ENCODE measurements around the gene S100A3.
"Not testable (repeated sequence)": the region's sequence is repeated elsewhere in the genome, so short reads cannot be mapped to it uniquely, and the experiment has no call there.

The S100A3 gene

GRCh38 chr1:153569465-153569864 is 20.4 kb upstream of the S100A3 start:
- DNase-seq (ENCODE audit: low read depth in 1 of 2, low spot score in 1 of 2): no peak

GRCh38 chr1:153568367-153569099 is 19.5 kb upstream of the S100A3 start:
- DNase-seq (ENCODE audit: low read depth in 1 of 2, low spot score in 1 of 2): peak; percentile 61 to 68

- no peak for DNase-seq (ENCODE audit: low read depth in 1 of 2, low spot score in 1 of 2)
Observed at GRCh38 chr1:153567621-153568366, 18.7 kb upstream of the S100A3 start.

GRCh38 chr1:153566414-153567371 is 17.6 kb upstream of the S100A3 start:
- DNase-seq (ENCODE audit: low read depth in 1 of 2, low spot score in 1 of 2): peak; percentile 73 to 78

- DNase-seq (ENCODE audit: low read depth in 1 of 2, low spot score in 1 of 2): peak in 1 of 2 donors; percentile 29
Observed at GRCh38 chr1:153565529-153566374, 16.7 kb upstream of the S100A3 start, which contains the start of gene S100A2. Gene S100A2, minus strand, starts transcription at chr1:153565844. Its CDS starts 1,967 bp downstream, at chr1:153563877.

- no peak for DNase-seq (ENCODE audit: low read depth in 1 of 2, low spot score in 1 of 2)
Observed at GRCh38 chr1:153563991-153564390, 14.9 kb upstream of the S100A3 start.

GRCh38 chr1:153563483-153563901 is 14.4 kb upstream of the S100A3 start:
- no peak for DNase-seq (ENCODE audit: low read depth in 1 of 2, low spot score in 1 of 2)

- not testable (repeated sequence) for DNase-seq (ENCODE audit: low read depth in 1 of 2, low spot score in 1 of 2)
Observed at GRCh38 chr1:153562021-153562420, 13.0 kb upstream of the S100A3 start.

GRCh38 chr1:153561466-153561985 is 12.5 kb upstream of the S100A3 start:
- DNase-seq (ENCODE audit: low read depth in 1 of 2, low spot score in 1 of 2): no peak

- DNase-seq (ENCODE audit: low read depth in 1 of 2, low spot score in 1 of 2): no peak
Observed at GRCh38 chr1:153560771-153561465, 11.9 kb upstream of the S100A3 start.

GRCh38 chr1:153560241-153560640 is 11.2 kb upstream of the S100A3 start:
- no peak for DNase-seq (ENCODE audit: low read depth in 1 of 2, low spot score in 1 of 2)

GRCh38 chr1:153557877-153558276 is 8.8 kb upstream of the S100A3 start:
- DNase-seq (ENCODE audit: low read depth in 1 of 2, low spot score in 1 of 2): no peak

- DNase-seq (ENCODE audit: low read depth in 1 of 2, low spot score in 1 of 2): no peak
Observed at GRCh38 chr1:153556348-153556747, 7.3 kb upstream of the S100A3 start.

- DNase-seq (ENCODE audit: low read depth in 1 of 2, low spot score in 1 of 2): no peak
Observed at GRCh38 chr1:153553830-153554541, 4.9 kb upstream of the S100A3 start.

- no peak for DNase-seq (ENCODE audit: low read depth in 1 of 2, low spot score in 1 of 2)
Observed at GRCh38 chr1:153553096-153553495, 4.0 kb upstream of the S100A3 start.

- DNase-seq (ENCODE audit: low read depth in 1 of 2, low spot score in 1 of 2): no peak
Observed at GRCh38 chr1:153552335-153552734, 3.3 kb upstream of the S100A3 start.

- DNase-seq (ENCODE audit: low read depth in 1 of 2, low spot score in 1 of 2): no peak
Observed at GRCh38 chr1:153550827-153551500, 1.9 kb upstream of the S100A3 start.

GRCh38 chr1:153550398-153550758 is 1.3 kb upstream of the S100A3 start:
- DNase-seq (ENCODE audit: low read depth in 1 of 2, low spot score in 1 of 2): no peak
